Activated effector memory CD4-positive, alpha-beta T cell treated with anti-CD3 and anti-CD28 coated beads, Interleukin-2, amount 50 U/mL, for 16 hours (primary cell): ENCODE data around the gene UNC93A.
"Not testable (repeated sequence)": the region's sequence is repeated elsewhere in the genome, so short reads cannot be mapped to it uniquely, and the experiment has no call there.

Source experiments
- DNase-seq: peaks from one replicate; pipeline ENCODE4 v3.0.0-alpha.2; 2020

Gene UNC93A

DNA sequence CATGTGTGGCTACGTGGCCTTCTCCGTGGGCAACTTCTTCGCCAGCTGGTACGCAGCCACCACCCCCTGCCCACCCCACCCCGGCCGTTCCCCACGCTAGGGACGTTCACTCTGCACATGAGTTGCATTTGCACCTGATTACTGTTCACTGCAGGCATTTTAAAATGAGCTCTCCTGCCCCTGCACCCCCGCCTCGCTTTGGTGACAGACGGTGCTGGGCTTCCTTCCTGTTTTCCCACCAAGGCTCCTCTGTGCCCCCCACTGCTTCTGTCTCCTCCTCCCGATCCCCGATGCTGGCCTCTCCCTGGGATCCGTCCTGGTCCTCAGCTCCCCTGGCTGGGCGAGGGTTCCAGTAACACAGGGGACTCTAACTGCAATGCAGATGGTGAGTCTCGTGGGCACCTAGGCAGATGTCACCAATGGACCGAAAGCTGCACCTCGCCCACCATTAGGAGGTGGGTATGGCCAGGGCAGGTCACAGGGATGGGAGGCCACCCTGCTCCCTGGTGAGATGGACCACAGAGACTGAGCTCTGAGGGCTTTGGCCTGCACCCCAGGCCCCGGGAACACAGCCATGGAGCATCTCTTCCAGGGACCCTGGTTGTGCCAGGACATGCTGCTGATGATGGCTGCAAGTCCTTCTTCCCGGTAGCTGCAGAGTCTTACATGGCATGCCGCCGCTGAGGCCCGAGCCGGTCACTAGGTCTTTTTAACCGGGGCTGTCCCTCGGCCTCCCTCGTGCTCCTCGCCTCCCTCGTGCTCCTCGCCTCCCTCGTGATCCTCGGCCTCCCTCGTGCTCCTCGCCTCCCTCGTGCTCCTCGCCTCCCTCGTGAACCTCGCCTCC, 3.8 kb downstream of the UNC93A start:
- no peak for DNase-seq

GRCh38 chr6:167295495-167296292, 4.6 kb downstream of the UNC93A start:
- DNase-seq = no peak

- no peak for DNase-seq
Observed at GRCh38 chr6:167296293-167296690, 5.2 kb downstream of the UNC93A start.

- no peak for DNase-seq
Observed at GRCh38 chr6:167296902-167297301, 5.8 kb downstream of the UNC93A start.

DNA sequence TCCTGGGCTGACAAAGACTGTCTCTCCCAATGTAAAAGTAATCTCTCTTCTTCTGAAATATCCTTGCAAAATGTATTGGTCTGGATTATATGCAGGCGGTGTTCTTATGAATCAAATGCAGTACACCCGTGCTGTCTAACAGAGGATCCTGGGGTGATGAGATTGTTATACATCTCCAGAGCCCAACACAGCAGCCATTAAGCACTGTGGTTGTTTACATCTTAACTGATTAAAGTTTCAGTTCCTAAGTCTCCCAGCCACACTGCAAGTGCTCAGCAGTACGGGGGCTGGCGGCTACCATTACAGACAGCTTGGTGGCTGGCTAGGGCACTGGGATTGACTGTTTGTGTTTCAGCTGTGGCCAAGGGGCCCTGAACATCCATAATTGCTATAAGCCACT, 7.0 kb downstream of the UNC93A start:
- no peak for DNase-seq

GRCh38 chr6:167299641-167300308, 8.7 kb downstream of the UNC93A start:
- DNase-seq = no peak

- no peak for DNase-seq
Observed at GRCh38 chr6:167300902-167301777, 10.0 kb downstream of the UNC93A start.

GRCh38 chr6:167302074-167302473, 11.0 kb downstream of the UNC93A start:
- DNase-seq = no peak

GRCh38 chr6:167302796-167303195, 11.7 kb downstream of the UNC93A start:
- no peak for DNase-seq

DNA sequence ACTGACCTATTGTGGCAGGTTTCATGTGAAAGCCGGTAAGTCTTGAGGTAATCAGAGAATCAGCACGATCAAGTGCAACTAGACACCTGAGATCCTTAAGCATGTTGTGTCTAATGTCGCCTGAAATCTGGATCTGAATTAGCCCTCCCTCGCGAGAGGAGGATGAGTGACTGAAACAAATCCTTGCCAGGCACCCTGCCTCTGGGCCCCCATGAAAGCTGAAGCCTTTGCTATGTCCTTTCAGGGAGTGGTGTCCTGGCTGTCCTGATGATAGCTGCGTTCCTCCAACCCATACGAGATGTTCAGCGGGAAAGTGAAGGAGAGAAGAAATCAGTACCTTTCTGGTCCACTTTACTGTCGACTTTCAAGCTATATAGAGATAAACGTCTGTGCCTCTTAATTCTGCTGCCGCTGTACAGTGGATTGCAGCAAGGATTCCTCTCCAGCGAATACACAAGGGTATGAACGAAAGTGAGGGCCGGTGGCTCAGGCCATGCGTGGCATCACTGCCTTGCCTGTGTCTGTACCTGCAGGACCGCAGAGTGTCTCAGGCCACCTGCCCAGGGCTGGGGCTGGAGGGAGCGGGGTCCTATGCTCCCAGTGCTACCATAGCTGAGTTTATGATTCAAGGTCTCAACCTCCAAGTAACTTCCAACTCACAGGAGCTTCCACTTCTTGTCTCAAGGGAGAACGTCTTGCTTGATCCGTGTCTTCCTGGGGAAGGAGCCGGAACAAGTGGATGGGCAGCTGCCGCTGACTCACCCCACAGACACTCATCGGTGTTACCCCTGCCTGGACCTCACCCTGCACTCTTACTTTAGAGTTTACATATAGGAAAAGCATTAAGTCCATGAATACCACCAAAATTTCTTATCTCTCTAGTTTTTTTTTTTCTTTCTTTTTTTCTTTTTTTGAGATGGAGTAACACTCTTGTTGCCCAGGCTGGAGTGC, 12.8 kb downstream of the UNC93A start:
- no peak for DNase-seq

DNA sequence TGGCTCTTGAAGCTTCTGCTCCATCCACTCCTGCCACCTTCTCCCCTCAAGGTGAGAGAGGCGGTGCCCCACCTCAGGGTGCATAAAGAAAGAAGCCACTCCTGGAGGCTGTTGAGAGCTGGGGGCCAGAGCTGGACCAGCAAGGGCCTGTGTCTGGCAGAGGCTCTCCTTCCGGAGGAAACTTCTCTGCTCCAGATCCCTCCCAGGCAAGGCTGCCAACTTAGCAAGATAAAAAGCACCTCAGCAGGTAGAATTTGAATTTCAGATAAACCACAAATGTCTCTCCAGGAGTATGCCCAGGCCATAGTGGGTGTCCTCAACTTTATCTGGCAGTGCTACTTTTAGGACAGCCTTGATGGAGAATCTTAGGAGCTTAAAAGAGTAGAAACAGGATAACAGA, 13.8 kb downstream of the UNC93A start:
- DNase-seq = no peak

- DNase-seq = no peak
Observed at GRCh38 chr6:167305796-167306195, 14.7 kb downstream of the UNC93A start.

- no peak for DNase-seq
Observed at GRCh38 chr6:167306401-167306998, 15.4 kb downstream of the UNC93A start.

- no peak for DNase-seq
Observed at GRCh38 chr6:167307342-167307955, 16.3 kb downstream of the UNC93A start.

DNA sequence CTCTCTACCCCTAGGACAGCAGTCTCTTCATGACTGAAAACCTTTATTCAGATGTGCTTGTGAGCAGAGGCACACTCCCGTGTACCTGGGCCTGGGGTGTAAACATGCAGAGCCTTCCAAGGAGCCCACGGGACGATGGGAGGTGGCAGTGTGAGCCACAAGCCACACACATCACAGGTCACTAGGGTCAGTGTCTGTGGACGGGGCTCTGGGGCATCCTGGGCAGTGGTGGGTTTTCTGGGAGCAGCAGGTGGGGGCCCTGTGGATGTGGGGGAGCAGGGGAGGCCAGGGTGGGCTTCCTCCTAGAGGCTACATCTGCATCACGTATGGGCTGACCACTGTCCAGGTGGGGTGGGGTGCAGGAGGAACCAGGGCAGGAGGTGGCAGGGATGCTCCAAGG, 17.1 kb downstream of the UNC93A start:
- DNase-seq = no peak

- not testable (repeated sequence) for DNase-seq
Observed at GRCh38 chr6:167309355-167310192, 18.5 kb downstream of the UNC93A start.

DNA sequence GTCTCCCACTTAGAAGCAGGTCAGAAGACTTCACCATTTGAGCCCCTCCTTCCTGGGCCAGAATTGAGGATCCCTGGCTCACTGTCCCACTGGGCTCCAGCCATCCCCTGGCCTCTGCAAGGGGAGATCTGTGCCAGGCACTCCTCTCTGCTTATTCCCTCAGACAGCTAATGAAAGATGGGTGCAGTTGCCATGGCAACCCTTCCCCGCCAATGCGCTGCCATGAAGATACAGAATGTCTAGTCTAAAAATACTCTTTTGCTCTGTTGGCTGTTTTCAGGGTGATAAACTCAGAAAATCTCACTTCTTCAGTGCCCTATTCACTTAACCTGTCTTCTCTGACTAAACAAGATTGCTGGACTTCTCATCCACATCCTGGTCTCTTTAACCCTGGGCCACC, 20.2 kb downstream of the UNC93A start:
- DNase-seq = no peak

GRCh38 chr6:167311691-167312090, 20.6 kb downstream of the UNC93A start:
- not testable (repeated sequence) for DNase-seq

DNA sequence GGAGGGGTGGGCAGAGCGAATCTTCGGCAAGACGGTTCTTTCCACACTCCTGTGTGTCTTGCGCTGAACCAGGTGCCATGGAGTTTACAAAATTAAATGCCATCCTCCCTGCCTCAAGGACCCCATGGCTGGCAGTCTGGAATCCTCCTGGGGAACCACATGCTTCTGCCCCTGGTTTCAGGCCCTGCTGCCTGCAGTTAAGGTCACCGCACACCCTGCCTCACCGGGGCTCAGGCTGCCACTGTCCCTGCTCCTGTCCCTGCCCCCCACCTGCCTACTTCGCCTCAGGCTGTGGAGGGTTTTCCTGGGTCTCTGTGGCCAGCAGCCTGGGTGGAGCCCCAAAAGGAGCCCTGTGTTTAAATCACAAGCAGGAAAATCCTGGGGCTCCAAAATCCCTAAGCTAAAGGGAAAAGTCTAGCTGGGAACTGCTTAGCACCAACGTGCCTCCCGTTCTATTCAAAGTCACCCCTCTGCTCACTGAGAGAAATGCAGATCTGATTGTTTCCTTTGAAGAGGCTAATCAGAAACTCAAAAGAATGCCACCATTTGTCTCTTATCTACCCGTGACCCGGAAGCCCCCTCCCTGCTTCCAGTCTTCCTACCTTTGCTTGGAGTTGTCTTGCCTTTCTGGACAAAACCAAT, 23.2 kb downstream of the UNC93A start:
- no peak for DNase-seq
